ENCODE measurements around the gene RAB41. TPM values are rescaled to one million over a fixed set of nuclear protein-coding genes. Genes with fewer than 3 reads are reported as not detected.
"Not testable (repeated sequence)": the region's sequence is repeated elsewhere in the genome, so short reads cannot be mapped to it uniquely, and the experiment has no call there.

Gene RAB41
- total RNA-seq, 2 donors from 2014 or later, result not detected

DNA sequence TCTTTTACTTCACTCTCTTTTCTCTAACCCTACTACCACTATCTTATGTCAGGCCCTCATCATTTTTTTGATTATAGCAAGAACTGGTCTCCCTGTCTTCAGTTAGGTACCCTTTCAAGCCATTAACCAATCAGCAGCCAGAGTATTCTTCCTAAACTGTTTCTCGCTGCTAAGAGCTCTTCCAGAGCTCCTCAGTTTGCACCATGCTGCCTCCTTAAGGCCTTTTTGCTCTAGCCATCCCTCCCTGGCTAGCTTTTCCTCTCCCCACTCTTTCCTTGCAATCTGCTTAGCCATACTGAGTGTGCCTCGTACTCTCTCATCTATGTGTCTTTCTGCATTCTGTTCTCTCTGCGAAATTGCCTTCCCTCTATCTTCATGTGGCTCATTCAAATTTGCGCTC lies 40.8 kb downstream of the RAB41 start:
- no peaks in the 10 kb centered on the region for H3K9me3 ChIP-seq
- TF ChIP-seq, protein P1, sequence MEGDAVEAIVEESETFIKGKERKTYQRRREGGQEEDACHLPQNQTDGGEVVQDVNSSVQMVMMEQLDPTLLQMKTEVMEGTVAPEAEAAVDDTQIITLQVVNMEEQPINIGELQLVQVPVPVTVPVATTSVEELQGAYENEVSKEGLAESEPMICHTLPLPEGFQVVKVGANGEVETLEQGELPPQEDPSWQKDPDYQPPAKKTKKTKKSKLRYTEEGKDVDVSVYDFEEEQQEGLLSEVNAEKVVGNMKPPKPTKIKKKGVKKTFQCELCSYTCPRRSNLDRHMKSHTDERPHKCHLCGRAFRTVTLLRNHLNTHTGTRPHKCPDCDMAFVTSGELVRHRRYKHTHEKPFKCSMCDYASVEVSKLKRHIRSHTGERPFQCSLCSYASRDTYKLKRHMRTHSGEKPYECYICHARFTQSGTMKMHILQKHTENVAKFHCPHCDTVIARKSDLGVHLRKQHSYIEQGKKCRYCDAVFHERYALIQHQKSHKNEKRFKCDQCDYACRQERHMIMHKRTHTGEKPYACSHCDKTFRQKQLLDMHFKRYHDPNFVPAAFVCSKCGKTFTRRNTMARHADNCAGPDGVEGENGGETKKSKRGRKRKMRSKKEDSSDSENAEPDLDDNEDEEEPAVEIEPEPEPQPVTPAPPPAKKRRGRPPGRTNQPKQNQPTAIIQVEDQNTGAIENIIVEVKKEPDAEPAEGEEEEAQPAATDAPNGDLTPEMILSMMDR (IDR thresholded peaks at IDR 0.05), result no peak
- no peaks in the 10 kb centered on the region for H3K4me1 ChIP-seq
- no peaks in the 10 kb centered on the region for H3K27me3 ChIP-seq
- no peak overlapping the region for H3K9ac ChIP-seq (ENCODE audit: low read depth in 2 of 2, low read length in 2 of 2)
- DNase-seq, result no peak
- no peak overlapping the region for H3K27ac ChIP-seq
- intact Hi-C loops (cut with DNase I), result no loop called here
- H3K36me3 ChIP-seq, result no peaks in the 10 kb centered on the region
- no peak overlapping the region for H3K4me3 ChIP-seq

DNA sequence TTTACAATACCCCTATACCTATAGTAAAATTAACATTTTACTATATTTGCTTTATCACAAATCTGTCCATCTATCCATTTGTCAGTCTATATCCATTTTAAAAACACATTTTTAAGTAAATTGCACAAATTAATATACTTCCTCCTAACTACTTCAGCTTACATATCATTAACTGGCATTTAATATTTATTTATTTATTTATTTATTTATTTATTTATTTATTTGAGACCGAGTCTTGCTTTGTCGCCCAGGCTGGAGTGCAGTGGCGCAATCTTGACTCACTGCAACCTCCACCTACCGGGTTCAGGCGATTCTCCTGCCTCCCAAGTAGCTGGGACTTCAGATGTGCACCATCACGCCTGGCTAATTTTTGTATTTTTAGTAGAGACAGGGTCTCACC lies 41.7 kb downstream of the RAB41 start:
- DNase-seq; H3K9me3 ChIP-seq; H3K9ac ChIP-seq (ENCODE audit: low read depth in 2 of 2, low read length in 2 of 2); H3K4me3 ChIP-seq; H3K27me3 ChIP-seq; H3K36me3 ChIP-seq; intact Hi-C loops (cut with DNase I); H3K4me1 ChIP-seq; H3K27ac ChIP-seq: not testable (repeated sequence)

DNA sequence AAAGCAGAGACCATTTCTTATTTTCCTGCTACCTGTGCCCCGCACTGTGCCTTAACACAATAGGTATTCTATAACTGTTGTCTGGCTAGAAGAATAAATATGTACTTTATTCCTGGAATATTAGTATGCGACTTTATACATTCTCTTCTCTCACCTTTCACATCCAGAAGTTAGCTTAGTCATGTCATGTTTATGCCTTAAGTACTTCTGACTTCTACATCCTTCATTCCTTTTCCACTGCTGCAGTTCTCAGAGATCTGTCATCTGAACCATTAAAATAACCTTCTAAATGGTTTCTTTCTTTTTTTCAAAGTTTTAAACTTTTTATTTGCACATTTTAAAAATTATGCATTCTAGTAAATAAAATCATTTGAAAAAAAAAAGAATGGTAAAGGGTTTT lies 42.4 kb downstream of the RAB41 start:
- no peaks in the 10 kb centered on the region for H3K36me3 ChIP-seq
- H3K4me3 ChIP-seq, result no peak overlapping the region
- intact Hi-C loops (cut with DNase I), result no loop called here
- H3K27ac ChIP-seq, result no peak overlapping the region
- TF ChIP-seq, protein P1 (IDR thresholded peaks at IDR 0.05), result no peak
- no peaks in the 10 kb centered on the region for H3K4me1 ChIP-seq
- no peaks in the 10 kb centered on the region for H3K9me3 ChIP-seq
- DNase-seq, result no peak
- H3K27me3 ChIP-seq, result no peaks in the 10 kb centered on the region
- H3K9ac ChIP-seq (ENCODE audit: low read depth in 2 of 2, low read length in 2 of 2), result no peak overlapping the region

DNA sequence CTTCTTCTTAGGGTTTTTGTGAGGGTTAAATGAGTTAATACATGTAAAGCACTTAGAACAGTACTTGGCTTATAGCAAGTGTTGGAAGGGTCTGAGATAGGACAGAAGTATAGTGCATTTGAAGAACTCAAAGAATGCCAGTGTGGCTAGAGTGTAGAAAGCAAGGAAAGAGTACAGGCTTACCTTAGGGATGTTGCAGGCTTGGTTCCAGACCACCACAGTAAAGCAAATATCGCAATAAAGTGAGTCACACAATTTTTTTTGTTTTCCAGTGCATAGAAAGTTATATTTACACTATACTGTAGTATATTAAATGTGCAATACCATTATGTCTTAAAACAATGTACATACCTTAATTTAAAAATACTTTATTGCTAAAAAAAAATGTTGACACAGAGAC lies 49.2 kb downstream of the RAB41 start:
- Histone ChIP-seq H3K4me1 (no peaks in the 10 kb centered on the region), H3K4me3 (no peak overlapping the region), H3K9ac (ENCODE audit: low read depth in 2 of 2, low read length in 2 of 2) (no peak overlapping the region), H3K36me3 (no peaks in the 10 kb centered on the region), H3K9me3 (no peaks in the 10 kb centered on the region), H3K27ac (no peak overlapping the region), H3K27me3 (no peaks in the 10 kb centered on the region)
- TF ChIP-seq, protein P1 (IDR thresholded peaks at IDR 0.05), result no peak
- intact Hi-C loops (cut with DNase I), result no loop called here
- no peak for DNase-seq

DNA sequence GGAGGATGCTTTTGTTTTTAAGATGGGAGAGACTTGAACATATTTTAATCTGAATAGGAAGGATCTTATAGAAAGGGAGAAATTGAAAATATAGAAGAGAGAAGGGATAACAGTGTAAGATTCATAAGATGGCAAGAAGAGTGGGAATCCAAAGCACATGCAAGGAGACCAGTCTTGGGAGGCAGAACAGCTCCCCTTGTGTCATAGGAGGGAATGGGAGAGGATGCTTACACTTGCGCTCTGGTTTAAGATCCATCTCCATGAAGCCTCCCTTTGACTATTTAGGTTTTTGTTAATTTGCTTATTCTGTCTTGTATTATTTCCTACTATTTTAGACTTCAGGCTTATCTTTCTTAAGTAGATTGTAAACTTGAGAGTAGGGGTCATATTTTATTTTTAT lies 50.6 kb downstream of the RAB41 start:
- Histone ChIP-seq H3K9ac (ENCODE audit: low read depth in 2 of 2, low read length in 2 of 2) (no peak overlapping the region), H3K27me3 (no peaks in the 10 kb centered on the region), H3K4me1 (no peaks in the 10 kb centered on the region), H3K36me3 (no peaks in the 10 kb centered on the region), H3K4me3 (no peak overlapping the region), H3K27ac (no peak overlapping the region), H3K9me3 (no peaks in the 10 kb centered on the region)
- TF ChIP-seq, protein P1 (IDR thresholded peaks at IDR 0.05), result no peak
- DNase-seq, result no peak
- intact Hi-C loops (cut with DNase I), result no loop called here

Other genes with a start within 250 kb of the RAB41 start
- not detected for gene AWAT2, start 232.2 kb upstream of the RAB41 start, total RNA-seq
- not detected for gene OTUD6A, start 219.7 kb upstream of the RAB41 start, total RNA-seq
- 10 to 100 TPM; 48.0 to 87.5 TPM for gene IGBP1, start 148.7 kb upstream of the RAB41 start, total RNA-seq
- not detected for gene DGAT2L6, start 104.7 kb upstream of the RAB41 start, total RNA-seq
- not detected for gene AWAT1, start 47.5 kb upstream of the RAB41 start, total RNA-seq
- under 1 TPM; 0.20 to 0.35 TPM for gene P2RY4, start 22.0 kb upstream of the RAB41 start, total RNA-seq
- not detected for gene ARR3, start 13.8 kb upstream of the RAB41 start, total RNA-seq
- 10 to 100 TPM; 49.2 to 50.9 TPM for gene PDZD11, start 7.8 kb downstream of the RAB41 start, total RNA-seq
- gene KIF4A, start 7.9 kb downstream of the RAB41 start, total RNA-seq, result 10 to 100 TPM in 1 of 2 donors, 1 to 10 TPM in 1; 8.7 to 33.7 TPM
- 10 to 100 TPM in 1 of 2 donors, 1 to 10 TPM in 1; 5.0 to 15.3 TPM for gene GDPD2, start 141.1 kb downstream of the RAB41 start, total RNA-seq
- 10 to 100 TPM; 68.9 to 78.9 TPM for gene DLG3, start 162.7 kb downstream of the RAB41 start, total RNA-seq